Measurements from ENCODE around the gene FBXW5.

The FBXW5 gene

GRCh38 chr9:136907011-136907914, 37.3 kb downstream of the FBXW5 start:
- DNase-seq (ENCODE audit: low spot score), result no peak

- no peak for DNase-seq (ENCODE audit: low spot score)
These were observed 38.3 kb downstream of the FBXW5 start for GRCh38 chr9:136906266-136906665.

- no peak for DNase-seq (ENCODE audit: low spot score)
These were observed 41.4 kb downstream of the FBXW5 start for GRCh38 chr9:136903041-136903554.

GRCh38 chr9:136902259-136902821, 42.2 kb downstream of the FBXW5 start:
- peak; percentile 51 for DNase-seq (ENCODE audit: low spot score)

GRCh38 chr9:136901516-136902258, 42.9 kb downstream of the FBXW5 start:
- DNase-seq (ENCODE audit: low spot score), result peak; percentile 35

GRCh38 chr9:136900988-136901515, 43.5 kb downstream of the FBXW5 start:
- DNase-seq (ENCODE audit: low spot score), result no peak

- DNase-seq (ENCODE audit: low spot score), result no peak
These were observed 44.0 kb downstream of the FBXW5 start for GRCh38 chr9:136900556-136900955.

GRCh38 chr9:136899196-136899595, 45.3 kb downstream of the FBXW5 start:
- no peak for DNase-seq (ENCODE audit: low spot score)

- DNase-seq (ENCODE audit: low spot score), result no peak
These were observed 45.9 kb downstream of the FBXW5 start for GRCh38 chr9:136898483-136899100.

GRCh38 chr9:136896027-136896426, 48.5 kb downstream of the FBXW5 start:
- no peak for DNase-seq (ENCODE audit: low spot score)

GRCh38 chr9:136890661-136891060, 53.9 kb downstream of the FBXW5 start:
- DNase-seq (ENCODE audit: low spot score), result no peak
